AG09319 (cell line): Measurements from ENCODE around the gene MRPS6.

ENCODE experiments used
- DNase-seq: peaks from one replicate; pipeline ENCODE4 v3.0.0-alpha.2; 2010; ENCODE audit warnings: low read depth; ENCODE audit errors: extremely low read depth
- TF ChIP-seq, protein P1 (sequence below): IDR thresholded peaks from 2 replicates; pipeline ENCODE4 v1.5.1; 2011; ENCODE audit warnings: low read depth, mild to moderate bottlenecking, inconsistent platforms, low read length, moderate library complexity

The MRPS6 gene

DNA sequence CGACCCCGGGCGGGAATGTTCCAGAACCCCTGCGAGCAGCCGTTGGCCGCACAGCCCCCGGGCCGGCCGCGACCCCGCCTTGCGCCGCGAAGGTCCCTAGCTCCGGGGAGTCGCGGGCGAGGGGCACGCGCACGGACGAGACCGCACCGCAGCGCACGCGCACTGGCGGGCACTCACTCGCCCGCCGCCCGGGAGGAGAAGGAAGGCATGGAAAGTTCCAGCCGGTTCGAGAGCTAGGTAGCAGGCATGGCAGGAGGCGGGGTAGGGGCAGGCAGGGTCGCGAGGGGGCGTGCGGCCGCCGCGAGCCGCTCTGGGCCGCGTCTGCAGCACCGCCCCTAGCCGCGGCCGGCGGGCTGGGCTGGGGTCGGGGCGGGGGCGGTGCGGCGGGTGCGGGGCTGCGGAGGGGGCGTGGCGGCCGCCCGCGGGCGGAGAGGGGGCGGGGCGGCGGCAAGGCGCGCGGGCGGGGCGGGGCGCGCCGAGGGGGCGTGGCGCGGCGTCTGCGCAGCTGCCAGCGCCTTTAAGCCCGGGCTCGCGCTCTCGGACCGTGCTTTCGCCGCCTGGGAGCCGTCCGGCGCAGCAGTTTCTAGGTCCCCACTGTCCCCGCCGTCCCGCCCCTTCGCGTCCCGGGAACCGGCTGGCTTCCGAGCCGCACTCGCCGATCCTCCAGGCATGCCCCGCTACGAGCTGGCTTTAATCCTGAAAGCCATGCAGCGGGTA is at the start of gene MRPS6, which contains the start of gene SLC5A3:
Gene MRPS6 (plus strand): TSS at position 547 of the 717 bp plus-strand sequence. CDS start 123 bp downstream, at position 670.
Gene SLC5A3 (plus strand): TSS at position 547 of the 717 bp plus-strand sequence. CDS start 21,621 bp downstream, outside the sequence.
- TF ChIP-seq, protein P1, sequence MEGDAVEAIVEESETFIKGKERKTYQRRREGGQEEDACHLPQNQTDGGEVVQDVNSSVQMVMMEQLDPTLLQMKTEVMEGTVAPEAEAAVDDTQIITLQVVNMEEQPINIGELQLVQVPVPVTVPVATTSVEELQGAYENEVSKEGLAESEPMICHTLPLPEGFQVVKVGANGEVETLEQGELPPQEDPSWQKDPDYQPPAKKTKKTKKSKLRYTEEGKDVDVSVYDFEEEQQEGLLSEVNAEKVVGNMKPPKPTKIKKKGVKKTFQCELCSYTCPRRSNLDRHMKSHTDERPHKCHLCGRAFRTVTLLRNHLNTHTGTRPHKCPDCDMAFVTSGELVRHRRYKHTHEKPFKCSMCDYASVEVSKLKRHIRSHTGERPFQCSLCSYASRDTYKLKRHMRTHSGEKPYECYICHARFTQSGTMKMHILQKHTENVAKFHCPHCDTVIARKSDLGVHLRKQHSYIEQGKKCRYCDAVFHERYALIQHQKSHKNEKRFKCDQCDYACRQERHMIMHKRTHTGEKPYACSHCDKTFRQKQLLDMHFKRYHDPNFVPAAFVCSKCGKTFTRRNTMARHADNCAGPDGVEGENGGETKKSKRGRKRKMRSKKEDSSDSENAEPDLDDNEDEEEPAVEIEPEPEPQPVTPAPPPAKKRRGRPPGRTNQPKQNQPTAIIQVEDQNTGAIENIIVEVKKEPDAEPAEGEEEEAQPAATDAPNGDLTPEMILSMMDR, result no peak
- DNase-seq, result peak; percentile 57

DNA sequence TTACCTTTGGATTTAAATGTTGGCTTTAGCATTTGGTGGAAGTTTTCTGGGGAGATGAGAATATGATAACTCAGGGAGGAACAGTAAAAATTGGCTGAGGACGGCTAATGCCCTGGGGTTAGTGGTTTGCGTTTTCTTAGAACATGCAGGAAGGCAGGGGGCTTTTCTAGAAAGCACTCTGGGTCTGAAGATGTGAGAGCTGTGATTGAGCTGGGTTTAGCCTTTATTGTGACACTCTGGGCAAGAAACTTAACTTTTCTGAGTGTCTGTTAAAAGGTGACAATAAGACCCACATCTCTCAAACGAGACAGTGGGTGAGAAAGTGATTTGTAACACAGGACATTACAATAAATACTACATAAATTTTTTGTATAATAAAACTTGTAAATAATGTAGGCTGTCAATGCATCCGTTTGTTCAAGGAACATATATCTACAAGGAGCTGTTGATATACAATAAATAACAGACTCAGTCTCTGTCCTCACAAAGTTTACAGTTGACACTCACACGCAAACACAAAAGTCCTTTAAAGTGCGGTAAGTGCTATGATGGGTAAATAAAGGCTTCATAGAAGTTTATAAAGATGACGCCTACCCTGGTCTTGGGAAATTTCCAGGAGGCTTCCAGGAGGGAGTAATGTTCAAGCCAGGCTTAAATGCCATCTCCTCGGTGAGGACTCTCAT is 49.5 kb upstream of the MRPS6 start:
- TF ChIP-seq, protein P1, result no peak
- DNase-seq, result no peak

DNA sequence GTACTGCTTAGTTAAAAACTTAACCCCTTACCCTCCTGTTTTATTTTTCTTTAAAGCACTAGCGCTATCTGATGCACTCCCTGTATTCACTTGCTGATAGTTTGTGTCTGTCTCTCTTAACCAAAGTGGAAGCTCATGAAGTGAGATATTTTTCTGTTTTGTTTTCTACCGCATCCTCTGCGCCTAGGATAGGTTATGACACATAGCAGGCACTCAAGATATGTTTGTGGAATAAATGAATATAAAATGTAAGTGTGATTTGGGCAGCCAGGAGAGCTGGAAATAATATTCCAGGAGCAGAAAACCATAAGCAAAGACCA is 49.0 kb upstream of the MRPS6 start:
- DNase-seq, result no peak
- TF ChIP-seq, protein P1, result no peak

DNA sequence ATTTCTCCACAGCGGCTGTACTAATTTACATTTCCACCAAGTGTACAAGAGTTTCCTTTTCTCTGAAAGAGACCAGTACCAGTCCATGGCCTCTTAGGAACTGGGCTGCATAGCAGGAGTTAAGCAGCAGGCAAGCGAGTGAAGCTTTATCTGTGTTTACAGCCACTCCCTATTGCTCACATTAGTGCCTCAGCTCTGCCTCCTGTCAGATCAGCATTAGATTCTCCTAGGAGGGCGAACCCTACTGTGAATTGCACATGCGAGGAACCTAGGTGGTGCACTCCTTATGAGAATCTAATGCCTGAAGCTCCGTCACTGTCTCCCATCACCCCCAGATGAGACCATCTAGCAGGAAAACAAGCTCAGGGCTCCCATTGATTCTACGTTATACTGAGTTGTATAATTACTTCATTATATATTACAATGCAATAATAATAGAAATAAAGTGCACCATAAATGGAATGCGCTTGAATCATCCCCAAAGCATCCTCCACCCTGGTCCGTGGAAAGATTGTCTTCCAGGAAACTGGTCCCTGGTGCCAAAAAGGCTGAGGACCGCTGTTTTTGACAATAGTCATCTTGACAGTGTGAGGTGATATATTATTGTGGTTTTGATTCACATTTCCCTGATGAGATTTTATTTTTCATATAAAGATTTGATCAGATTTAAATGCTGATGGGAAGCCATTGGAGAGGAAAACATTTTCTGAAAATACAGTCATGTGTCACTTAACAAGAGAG is 45.5 kb upstream of the MRPS6 start:
- TF ChIP-seq, protein P1, result no peak
- DNase-seq, result no peak

DNA sequence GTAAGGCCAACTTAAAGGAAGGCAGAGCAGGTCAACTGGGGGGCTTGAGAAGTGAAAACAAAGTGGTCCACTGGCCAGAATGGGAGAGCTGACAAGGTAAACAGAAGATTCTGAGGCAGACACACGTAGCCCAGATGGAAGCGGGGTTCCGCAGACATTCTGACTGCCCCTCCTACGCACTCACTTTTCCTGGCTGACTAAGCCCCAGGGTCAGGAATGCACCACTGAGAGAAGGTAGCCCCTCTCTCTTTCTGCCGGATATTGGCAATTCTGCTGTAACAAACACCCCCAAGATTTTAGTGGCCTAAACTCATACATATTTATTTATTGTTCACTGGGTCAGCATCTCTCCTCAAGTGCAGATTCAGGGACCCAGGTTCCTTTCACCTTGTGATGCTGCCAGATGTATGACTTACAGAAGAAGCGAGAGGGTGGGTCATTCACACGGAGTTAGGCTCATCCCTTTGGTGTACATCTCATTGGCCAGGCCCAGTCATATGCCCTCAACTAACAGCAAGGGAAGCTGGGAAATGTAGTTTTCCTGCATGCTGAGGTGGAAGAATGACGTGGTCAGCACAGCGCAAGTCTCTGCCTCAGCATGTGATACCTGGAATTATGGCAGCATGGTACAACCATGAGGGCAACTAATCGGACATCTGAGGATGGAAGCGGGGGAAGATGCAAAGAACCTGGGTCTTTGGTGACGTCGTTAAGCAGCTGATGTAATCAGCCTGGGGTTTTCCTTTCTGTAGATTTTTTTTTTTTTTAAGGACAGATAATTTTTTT is 43.4 kb upstream of the MRPS6 start:
- peak; percentile 22 for DNase-seq
- TF ChIP-seq, protein P1, result no peak

DNA sequence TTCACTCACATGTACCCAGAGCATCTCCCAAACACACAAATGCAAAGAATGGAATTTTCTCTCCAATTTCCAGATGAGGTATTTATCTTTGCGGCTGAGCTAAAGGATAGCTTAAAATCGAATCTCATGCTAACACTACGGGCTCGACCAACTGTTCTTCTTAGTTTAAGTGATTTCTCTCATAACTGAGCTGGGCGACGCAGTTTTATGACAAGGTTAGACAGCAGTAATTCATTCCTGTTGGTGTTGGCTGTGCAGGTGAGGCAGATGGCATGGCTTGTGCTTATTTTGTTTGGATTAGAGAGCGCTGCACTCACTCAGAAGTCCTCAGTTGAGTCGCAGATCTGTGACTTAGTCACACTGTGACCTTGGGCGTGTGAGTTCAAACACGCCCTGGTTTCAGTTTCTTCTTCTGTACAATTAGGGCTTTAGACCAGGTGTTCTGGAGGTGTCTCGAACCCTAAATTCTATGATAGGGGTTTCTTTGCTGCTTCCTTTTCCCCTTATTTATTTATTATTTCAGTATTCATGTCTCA is 41.5 kb upstream of the MRPS6 start:
- DNase-seq, result no peak
- TF ChIP-seq, protein P1, result no peak
